Neutrophil (primary cell): ENCODE results near the gene THRA.

ENCODE experiments used
- H3K27ac ChIP-seq: fragments of 200-600 bp; sonication (generic); 2 replicates; pipeline ENCODE4 v1.5.1; 2016; ENCODE audit warnings: mild to moderate bottlenecking, moderate library complexity
- H3K27me3 ChIP-seq: fragments of 200-600 bp; sonication (generic); 2 replicates; pipeline ENCODE4 v1.6.0; 2016; ENCODE audit warnings: mild to moderate bottlenecking
- H3K36me3 ChIP-seq: fragments of 200-600 bp; sonication (generic); 2 replicates; pipeline ENCODE4 v1.5.1; 2017
- H3K4me1 ChIP-seq, 2 experiments: fragments of 200-600 bp in 1 of 2; sonication (generic) in 1 of 2; 1 replicate in 1 of 2; 2 replicates in 1 of 2; pipeline versions ENCODE4 v1.5.1 to v1.6.1; 2013 to 2016; ENCODE audit warnings: low read depth in 1 of 2, low read length in 1 of 2, mild to moderate bottlenecking in 1 of 2, moderate library complexity in 1 of 2; ENCODE audit not compliant: control insufficient read depth in 1 of 2, insufficient read depth in 1 of 2
- H3K4me3 ChIP-seq, 2 experiments: fragments of 200-600 bp in 1 of 2; sonication (generic) in 1 of 2; 1 replicate in 1 of 2; 2 replicates in 1 of 2; pipeline ENCODE4 v1.5.1; 2013 to 2016; ENCODE audit warnings: low read depth in 1 of 2, low read length in 1 of 2, mild to moderate bottlenecking in 1 of 2, moderate library complexity in 1 of 2
- H3K9me3 ChIP-seq: fragments of 200-600 bp; sonication (generic); 2 replicates; pipeline ENCODE4 v1.5.1; 2016
- CTCF ChIP-seq: fragments of 200-600 bp; sonication (generic); IDR thresholded peaks from 2 replicates; pipeline ENCODE4 v1.5.1; 2016; ENCODE audit warnings: antibody characterized with exemption

THRA gene

GRCh38 chr17:40032322-40033320 lies 30.1 kb upstream of the THRA start:
- Histone ChIP-seq H3K9me3 (no peaks in the 10 kb centered on the region), H3K27me3 (no peaks in the 10 kb centered on the region), H3K4me3 (no peak overlapping the region), H3K4me1 (no peaks in the 10 kb centered on the region), H3K36me3 (peaks cover 78% of the 10 kb centered on the region), H3K27ac (no peak overlapping the region)
- TF ChIP-seq CTCF = no peak

- Histone ChIP-seq H3K27me3 (no peaks in the 10 kb centered on the region), H3K9me3 (no peaks in the 10 kb centered on the region), H3K4me3 (no peak overlapping the region), H3K36me3 (peaks cover 73% of the 10 kb centered on the region), H3K4me1 (no peaks in the 10 kb centered on the region), H3K27ac (no peak overlapping the region)
- TF ChIP-seq CTCF = no peak
Observed at GRCh38 chr17:40033339-40033738, 29.4 kb upstream of the THRA start.

GRCh38 chr17:40034426-40035161 lies 28.2 kb upstream of the THRA start:
- Histone ChIP-seq H3K9me3 (no peaks in the 10 kb centered on the region), H3K27me3 (no peaks in the 10 kb centered on the region), H3K4me3 (no peak overlapping the region), H3K27ac (no peak overlapping the region), H3K4me1 (peaks cover 0 to 7% of the 10 kb centered on the region in 2 experiments), H3K36me3 (peaks cover 60% of the 10 kb centered on the region)
- TF ChIP-seq CTCF = no peak

- H3K9me3 ChIP-seq = no peaks in the 10 kb centered on the region
- H3K27ac ChIP-seq = no peak overlapping the region
- peaks cover 55% of the 10 kb centered on the region for H3K36me3 ChIP-seq
- TF ChIP-seq CTCF = no peak
- peaks cover 0 to 7% of the 10 kb centered on the region in 2 experiments for H3K4me1 ChIP-seq
- H3K4me3 ChIP-seq = no peak overlapping the region
- no peaks in the 10 kb centered on the region for H3K27me3 ChIP-seq
Observed at GRCh38 chr17:40035162-40035559, 27.6 kb upstream of the THRA start.

- Histone ChIP-seq H3K27me3 (no peaks in the 10 kb centered on the region), H3K4me1 (peaks cover 0 to 7% of the 10 kb centered on the region in 2 experiments), H3K4me3 (no peak overlapping the region), H3K27ac (no peak overlapping the region), H3K36me3 (peaks cover 19% of the 10 kb centered on the region), H3K9me3 (no peaks in the 10 kb centered on the region)
- TF ChIP-seq CTCF = no peak
Observed at GRCh38 chr17:40038882-40039513, 23.8 kb upstream of the THRA start.
